HK-2 (cell line): ENCODE results near the gene CTIF.
A peak's percentile ranks its signal among the peaks of the same experiment; 100 is the strongest.

Experiments
- DNase-seq: peaks from one replicate; pipeline ENCODE4 v3.0.0-alpha.2; 2018; ENCODE audit not compliant: unreplicated experiment

CTIF gene

DNA sequence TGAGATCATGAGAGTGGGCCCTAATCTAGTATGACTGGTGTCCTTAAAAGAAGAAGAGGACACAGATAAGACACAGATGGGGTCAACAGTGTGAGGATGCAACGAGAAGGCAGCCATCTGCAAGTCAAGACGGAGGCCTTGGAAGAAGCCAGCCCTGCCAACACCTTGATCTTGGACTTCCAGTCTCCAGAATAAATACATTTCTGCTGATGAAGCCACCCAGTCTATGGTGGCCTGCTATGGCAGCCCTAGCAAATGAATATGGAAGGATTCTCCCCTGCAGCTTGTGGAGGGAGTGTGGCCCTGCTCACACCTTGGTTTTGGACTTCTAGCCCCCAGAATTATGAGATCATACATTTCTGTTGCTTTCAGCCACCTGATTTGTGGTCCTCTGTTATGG lies 12.3 kb downstream of the CTIF start:
- DNase-seq = no peak

DNA sequence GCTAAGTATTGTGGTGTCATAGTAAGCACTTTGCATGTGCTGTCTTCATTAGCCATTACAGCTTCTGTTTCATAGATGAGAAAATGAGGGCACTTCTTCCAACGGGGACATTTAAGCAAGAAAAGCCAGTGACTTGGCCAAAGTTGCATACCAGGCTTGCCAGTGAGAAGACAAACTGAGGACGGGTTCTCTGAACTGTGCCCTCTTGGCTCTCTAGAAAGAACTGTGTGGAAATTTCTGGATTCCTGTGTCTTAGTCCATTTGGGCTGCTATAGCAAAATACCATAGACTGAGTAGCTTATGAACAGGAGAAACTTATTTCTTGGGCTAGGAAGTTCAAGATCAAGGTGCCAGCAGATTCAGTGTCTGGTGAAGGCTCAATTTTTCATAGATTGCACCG lies 13.3 kb downstream of the CTIF start:
- no peak for DNase-seq

DNA sequence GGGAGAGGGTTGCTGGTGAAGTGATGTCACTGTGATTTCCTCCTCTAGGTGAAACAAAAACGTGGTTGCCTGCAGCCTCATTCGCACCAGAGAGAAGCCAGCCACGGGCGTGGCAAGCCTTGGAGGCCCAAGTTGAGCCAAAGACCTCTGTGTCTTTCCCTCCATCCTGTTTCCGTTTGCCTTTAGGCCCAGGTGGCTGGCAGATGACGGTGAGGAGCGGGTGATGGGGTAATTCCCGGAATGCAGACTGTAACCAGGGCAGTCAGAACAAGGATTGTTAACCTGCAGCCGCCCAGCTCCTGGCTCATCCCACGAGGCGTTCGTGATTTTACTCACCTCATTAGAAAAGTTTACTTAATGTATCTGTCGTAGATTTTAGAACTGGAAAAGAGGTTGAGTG lies 14.4 kb downstream of the CTIF start:
- no peak for DNase-seq

DNA sequence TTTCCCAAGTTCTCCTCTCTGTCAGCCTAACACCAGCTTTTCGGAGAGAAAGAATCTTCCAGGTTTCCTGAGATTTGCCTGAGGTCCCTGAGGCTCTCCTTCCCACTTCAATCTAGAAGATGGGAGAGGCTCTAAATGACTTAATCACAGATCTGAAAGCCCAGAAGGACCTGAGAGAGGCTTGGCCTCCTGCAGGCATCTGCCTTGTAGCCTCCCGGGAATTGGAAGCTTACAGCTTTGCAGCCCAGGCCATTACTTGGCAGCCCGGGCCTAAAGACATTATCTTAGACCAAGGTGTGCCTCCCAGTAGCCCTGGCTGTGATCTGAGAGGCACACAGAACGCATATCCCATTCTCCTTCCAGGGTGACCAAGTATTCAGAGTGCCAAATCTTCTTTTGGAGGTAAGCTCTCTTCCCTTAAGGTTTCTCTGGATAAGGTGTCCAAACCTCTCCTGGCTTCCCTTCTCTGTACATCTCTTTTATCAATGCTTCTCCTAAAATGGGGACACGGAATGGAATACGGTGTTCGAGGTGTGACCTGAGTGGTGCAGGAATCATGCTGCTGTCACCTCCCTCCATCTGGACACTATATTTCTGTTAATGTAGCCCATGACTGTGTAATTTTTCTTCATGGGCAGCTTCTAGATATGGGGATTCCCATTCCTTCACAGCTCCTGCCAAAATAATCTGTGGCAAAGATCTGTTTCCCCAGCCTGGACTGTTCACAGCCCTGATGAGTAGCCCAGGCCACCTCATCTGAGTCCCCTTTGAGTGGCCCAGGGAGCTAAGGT lies 16.0 kb downstream of the CTIF start:
- no peak for DNase-seq

DNA sequence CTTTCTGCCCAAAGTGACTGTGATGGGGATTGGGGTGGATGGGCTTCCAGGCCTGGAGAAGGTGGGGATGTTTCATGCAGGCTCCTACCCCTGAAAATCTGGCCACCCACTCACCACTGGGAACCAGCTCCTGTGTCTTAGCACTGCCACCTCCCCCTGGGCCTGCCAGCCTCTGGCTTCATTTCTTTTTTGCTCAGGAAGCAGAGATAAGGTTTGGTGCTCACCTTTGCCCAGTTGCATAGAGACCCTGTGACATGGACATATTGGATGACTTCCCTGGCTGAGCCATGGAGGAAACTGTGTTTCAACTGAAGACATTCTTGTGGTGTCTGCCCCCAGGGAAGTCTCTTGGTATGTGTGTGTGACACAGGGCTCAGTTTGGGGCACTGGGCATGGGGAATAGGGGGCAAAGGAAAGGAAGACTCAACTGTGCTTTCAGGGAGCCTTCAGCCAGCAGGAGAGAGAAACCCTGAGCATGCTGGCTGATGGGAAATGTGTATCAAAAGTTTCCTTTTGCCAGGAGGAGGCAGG lies 16.7 kb downstream of the CTIF start:
- no peak for DNase-seq

DNA sequence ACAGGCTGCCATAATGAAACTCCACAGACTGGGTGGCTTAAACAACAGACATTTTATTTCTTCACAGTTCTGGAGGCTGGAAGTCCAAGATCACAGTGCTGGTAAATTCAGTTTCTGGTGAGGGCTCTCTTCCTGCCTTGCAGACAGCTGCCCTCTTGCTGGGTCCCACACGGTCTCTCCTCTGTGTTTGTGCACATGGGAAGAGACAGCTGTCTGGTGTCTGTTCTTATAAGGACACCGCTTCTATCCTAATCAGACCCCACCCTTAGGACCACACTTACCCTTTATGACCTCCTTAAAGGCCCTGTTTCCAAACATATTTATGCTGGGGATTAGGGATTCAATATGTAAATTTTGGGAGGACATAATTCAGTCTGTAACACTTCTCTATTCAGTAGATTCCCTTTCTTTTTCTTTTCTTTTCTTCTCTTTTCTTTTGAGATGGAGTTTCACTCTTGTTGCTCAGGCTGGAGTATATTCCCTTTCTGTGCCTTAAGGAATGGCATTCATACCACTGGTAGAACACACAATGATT lies 18.9 kb downstream of the CTIF start:
- DNase-seq = no peak

DNA sequence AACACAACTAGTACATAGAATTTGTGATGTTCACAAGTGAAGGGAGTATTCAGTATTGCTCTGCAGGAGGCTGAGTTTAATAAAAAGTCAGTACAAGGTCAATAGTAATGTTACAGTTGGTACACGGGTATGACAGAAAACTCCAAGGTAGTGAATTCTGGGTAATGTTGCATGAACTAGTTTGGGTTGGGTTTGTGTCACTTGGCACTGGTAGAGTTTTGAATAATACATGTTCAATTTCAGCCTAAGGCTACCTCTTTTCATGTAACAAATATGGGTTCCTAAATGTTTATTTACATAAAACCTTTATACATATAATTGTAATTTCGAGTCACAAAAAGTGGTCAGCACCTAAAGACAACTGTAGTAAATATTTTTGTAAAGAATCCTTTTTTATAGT lies 19.4 kb downstream of the CTIF start:
- DNase-seq = no peak

DNA sequence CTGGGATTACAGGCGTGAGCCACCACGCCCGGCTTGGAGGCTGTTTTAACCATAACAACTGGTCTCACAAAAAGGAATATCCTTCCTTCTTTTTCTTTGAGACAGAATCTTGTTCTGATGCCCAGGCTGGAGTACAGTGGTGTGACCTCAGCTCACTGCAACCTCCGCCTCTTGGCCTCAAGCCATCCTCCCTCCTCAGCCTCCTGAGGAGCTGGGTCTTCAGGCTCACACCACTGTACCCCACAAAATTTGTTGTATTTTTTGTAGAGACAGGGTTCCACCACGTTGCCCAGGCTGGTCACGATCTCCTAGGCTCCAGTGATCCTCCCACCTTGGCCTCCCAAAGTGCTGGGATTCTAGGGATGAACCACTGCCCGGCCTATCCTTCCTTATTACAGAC lies 21.7 kb downstream of the CTIF start:
- DNase-seq = no peak

DNA sequence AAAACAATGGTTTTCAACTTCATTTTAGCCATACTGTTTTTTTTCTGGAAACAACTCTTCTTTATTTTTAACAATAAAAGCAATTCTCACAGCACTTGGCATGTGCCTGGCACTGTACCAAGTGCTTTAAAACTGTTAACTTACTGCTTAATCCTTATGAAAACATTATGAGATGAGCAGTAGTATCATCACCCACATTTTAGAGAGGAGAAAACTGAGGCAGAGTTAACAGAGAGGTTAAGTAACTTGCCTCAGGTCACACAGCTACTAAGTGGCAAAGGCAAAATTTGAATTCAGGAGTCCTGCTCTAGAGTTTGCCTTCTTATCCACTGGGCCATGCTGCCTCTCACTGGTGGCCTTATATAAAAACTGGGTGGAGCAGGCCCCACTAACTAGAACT lies 23.2 kb downstream of the CTIF start:
- no peak for DNase-seq

DNA sequence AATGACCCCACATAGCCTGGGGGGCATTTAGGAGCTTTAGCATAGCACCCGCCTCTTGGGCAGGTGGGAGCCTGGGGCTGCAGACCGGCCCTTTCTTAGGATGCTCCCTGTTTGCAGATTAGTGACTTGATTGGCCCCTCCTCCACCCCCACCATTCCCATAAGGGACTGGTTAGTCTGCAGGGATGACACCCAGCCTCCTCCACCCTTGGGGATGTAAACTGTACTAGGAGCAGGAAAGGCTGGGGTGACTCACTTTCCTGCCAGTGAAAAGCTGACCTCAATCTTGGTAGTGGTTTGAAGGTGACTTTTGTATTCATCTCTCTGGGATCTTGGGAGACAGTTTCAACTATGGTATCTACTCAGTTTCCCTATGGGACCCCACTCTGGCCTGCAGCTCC lies 24.2 kb downstream of the CTIF start:
- peak; percentile 46 for DNase-seq

DNA sequence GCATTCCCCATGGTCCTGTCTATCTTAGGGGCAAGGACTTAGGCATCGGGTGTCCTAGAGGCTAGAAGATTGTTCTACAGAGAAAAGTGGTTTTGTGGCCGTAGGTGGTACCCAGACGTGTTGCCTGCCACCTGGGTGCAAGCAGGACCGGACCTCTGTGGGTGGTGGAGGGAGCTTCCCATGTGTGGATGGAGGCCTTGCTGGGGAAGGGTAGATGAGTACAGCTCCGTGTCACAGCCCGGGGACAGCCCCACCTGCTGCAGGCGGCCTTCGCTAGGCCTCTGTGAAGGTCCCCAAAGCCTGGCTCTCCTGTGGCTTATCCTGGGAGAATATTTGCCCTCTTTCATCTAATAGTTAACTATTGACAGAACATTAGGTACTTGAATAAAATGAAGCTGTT lies 25.3 kb downstream of the CTIF start:
- DNase-seq = no peak

DNA sequence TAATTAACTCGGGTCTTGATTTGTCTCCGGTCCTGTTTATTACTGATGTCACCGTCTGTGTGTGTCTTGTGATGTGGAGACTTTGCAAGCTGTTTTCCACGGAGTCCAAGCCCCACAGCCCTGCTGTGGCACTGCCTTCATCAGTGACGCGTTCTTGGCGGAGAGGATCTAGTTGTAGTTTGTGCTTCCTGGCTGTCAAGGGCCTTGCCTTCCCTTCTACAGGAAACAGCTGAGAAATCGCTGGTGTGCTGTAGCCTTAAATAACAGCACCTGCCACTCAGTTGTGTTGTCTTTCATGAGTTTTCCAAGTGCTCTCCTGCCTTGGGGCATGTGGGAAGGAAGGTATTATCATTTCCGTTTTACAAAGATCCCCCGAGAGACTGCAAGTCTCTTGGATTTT lies 26.3 kb downstream of the CTIF start:
- no peak for DNase-seq

DNA sequence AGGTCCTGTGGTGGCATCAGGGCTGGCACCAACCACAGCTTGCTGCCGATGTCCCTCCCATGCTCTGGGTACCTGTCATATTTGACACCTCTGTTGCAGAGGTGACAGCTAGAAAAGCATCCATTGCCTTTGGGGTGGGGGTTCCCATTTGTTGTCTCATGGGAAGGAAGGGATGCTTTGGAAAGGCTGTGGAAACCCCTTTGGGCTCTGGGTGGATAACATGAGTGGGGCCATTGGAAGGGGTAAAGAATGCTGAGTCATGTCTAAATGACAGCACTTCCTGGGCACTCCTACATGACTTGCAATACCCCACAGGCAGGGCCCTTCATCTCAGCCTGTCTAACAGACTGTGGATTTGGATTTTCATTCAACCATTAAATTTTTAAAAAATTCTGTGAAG lies 27.8 kb downstream of the CTIF start:
- DNase-seq = no peak

DNA sequence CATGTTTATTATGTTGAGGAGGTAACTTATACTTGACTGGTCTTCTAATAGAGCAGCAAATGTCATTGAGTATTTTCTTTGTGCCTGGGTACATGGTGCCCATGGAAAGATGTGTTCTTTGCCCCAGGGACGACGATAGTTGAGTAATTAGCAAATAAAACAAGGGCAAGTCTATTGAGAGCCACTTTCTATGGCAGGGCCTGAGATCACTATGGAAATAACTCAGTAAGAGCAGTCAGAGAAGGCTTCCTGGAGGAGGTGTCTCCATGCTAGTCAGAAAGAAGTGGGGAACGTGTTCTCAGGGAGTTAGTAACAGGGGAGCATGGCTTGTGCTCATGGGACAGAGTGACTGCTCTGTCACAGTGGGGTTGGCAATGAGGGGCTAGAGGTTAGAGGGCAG lies 28.6 kb downstream of the CTIF start:
- DNase-seq = no peak

DNA sequence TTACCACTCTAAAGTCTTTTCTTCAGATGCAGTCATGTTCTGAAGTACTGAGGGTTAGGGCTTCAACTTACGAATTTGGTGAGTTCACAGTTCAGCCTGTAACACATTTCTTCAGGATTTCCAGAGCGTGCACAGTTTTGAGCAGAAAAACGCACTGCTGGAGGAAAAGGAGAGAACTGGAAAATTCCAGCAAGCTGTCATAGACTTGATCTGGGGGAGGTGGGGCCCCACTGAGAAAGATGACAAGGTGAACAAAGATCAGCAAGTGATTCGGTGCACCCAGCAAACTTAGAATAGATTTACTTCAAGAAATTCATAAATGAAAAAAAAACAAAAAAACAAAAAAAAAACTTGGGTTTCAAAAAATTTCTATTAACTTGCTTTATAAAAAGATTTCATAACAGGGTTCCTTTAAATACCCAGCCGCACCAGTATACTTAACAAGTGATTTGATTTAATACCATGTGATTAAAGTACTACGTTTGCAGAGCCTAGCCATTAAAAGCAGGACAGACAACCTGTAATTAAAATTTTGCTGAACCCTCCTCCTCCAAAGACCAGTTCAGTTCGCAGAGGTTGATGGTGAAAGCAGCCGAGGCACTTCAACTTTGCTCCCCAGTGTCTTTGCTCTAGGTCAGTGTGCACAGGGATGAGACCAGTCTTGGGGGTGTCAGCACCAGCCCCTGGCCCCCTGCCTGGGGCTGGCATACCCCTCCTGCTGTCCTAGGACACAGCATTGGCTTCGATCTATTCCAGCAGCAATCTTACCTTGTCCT lies 30.5 kb downstream of the CTIF start:
- DNase-seq = no peak

DNA sequence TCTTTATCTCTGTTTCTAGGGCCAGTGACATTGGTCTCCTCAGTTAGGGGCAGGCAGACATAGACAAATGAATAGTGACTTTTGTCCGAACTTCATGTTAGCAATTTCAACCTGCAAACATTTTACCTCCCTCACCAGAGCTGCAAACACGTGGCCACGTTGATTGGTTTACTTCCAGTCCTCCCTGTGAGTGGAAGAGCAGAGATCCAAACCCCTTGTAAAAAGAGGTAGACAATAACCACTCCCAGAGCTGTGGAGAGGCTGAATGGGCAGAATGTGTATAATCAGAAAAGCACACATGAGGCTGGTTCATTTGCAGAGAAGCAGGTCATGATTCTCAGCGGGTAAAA lies 31.1 kb downstream of the CTIF start:
- no peak for DNase-seq

DNA sequence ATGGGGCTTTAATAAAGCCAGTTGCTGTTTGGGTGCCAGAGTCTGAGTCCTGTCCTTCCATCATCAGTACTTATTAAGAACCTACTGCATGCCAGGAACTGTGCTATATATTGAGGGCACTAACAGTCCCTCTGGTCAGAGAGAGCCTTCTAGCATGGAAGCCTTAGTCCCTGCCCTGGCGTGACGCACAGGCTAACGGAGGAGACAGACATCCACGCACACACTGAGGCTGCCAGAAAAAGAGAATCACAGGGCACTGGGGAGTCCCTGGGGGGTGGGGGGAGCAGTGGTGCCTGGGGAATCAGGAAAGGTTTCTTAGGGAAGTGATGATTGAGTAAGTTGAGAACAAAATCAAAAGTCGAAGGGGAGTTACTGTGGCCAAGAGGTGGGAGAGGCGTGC lies 31.5 kb downstream of the CTIF start:
- DNase-seq = no peak

DNA sequence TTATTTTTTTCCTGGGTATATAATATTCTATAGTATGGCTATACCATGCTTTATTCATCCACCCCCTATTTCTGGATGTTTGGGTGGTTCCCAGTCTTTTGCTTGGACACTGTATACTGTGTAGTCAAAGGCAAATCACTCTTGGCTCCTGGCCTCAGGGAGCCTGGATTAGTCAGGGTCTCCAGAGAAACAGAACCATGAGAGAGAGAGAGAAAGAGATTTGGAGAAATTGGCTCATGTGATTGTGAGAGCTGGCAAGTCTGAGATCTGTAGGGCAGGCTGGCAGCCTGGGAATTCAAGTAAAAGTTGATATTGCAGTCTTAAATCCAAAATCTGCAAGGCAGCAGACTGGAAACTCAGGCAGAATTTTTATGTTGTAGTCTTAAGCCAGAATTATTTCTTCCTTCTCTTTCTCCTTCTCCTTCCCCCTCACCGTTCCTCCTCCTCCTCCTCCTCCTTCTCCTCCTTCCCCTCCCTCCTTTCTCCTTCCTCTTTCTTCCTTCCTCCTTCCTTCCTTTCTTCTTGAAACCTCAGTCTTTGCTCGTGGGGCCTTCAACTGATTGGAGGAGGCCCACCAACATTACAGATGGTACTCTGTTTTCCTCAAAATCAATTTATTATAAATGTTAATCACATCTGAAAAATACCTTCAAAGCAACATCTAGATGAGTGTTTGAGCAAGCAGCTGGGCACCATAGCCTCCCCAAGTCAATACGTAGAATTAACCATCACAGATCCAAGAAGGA lies 33.0 kb downstream of the CTIF start:
- no peak for DNase-seq

DNA sequence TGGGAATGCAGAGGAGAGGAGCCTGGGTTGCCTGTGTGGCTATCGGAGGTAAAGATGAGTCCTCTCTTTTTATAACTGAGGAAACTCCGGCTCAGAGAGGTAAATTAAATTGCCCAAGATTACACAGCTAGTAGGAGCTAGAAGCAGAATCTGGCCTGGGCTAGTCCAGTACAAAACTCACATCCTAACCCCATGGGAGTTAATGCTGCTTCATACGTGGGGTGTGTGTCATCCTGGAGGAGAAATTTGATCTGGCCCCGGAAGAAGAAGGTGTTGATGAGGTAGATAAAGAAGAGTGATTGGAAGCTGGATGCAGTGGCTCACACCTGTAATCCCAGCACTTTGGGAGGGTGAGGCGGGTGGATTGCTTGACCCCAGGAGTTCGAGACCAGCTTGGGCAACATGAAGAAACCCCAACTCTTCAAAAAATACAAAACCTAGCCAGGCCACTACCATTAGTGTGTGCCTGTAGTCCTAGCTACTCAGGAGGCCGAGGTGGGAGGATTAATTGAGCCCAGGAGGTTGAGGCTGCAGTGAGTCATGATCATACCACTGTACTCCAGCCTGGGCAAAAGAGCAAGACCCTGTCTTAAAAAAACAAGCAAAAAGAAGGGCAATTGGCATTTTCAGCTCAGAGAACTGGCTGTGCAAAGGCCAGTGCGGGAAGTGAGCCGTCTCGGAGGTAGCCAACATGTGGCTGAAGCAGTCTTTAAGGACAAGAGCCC lies 33.7 kb downstream of the CTIF start:
- no peak for DNase-seq

DNA sequence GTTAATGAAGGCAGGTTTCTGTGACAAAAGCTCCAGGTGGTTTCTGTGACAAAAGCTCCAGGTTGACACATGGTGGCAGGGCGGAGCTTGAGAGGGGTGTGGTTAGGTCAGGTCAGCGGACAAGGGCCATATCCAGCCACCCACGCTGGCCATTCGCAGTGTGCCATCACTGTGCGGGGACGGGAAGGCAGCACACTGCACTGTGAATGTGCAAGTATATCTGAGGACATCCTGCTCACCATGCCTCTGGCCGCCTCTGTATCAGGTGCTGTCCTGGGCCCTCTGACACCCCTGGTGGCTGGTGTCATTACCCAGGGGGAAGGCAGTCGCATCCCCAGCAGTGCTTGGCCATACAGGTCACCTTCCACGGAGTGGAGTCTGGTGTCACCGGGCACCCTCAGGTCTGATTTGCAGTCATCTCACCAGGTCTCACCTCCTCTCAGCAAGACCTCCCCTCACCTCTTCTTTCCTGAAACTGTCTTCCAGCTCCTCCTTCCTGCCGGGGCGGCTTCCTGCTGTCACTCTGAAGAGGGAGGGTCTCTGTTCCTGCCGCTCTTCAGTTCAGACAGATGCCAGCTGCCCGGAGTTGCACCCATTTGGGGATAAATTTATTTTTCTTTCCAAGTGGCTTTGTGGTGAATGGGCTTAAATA lies 34.9 kb downstream of the CTIF start:
- no peak for DNase-seq

DNA sequence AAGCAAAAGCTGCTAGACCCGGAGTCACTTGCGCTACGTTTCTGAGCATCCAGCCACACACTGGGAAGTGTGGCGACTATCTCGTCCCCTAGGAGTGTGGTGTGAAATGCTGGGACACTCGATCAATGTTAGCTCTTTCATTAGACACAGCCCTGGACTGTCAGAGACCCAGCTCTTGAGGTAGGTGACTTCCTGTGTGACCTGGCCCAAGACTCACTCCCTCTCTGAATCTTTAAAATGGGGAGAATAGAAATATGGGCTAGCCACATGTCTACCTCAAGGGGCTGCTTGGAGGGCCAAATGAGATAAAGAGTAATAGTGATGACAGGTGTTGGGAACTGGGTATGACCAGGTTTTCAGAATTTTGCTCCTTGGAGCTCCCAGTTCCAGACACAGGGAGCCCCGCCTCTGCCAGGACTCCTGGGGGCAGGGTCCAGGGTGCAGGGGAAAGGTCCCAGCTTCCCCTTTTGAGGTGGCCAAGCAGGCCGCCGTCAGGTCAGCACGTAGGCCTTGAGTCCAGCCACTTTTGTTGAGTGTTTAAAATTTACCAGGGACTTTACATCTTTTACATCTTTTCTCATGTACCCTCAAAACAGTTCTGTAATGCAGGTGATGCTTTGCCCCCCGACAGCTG lies 36.0 kb downstream of the CTIF start:
- no peak for DNase-seq
